Activated T-helper 2 cell treated with anti-CD3 and anti-CD28 coated beads, Interferon-gamma antibody, Interleukin-2, Interleukin-4, amounts not matched to agents 10 μg/mL and 5 μg/mL and 100 μg/mL, durations not matched to agents 14 hours and 24 hours and 36 hours (primary cell): ENCODE data around the gene EYS. TPM values are rescaled to one million over a fixed set of nuclear protein-coding genes. Genes with fewer than 3 reads are reported as not detected.

Experiments
- DNase-seq: peaks from one replicate; pipeline ENCODE4 v3.0.0; 2021; ENCODE audit warnings: low spot score
- H3K27ac Mint-ChIP-seq: one replicate; pipeline ENCODE4 v1.8.0; 2021; ENCODE audit warnings: mixed read lengths
- H3K27me3 Mint-ChIP-seq: one replicate; pipeline ENCODE4 v1.8.0; 2021; ENCODE audit warnings: low read depth, mixed read lengths
- H3K36me3 Mint-ChIP-seq: one replicate; pipeline ENCODE4 v1.8.0; 2021; ENCODE audit warnings: low read depth, mixed read lengths
- H3K4me1 Mint-ChIP-seq: one replicate; pipeline ENCODE4 v1.8.0; 2021; ENCODE audit warnings: low read depth, mixed read lengths
- H3K4me3 Mint-ChIP-seq: one replicate; pipeline ENCODE4 v1.8.0; 2021; ENCODE audit warnings: low read depth, mild to moderate bottlenecking, moderate library complexity, mixed read lengths
- H3K9me3 Mint-ChIP-seq: one replicate; pipeline ENCODE4 v1.8.0; 2021; ENCODE audit warnings: mixed read lengths
- intact Hi-C: fragments of 100-400 bp; cut with micrococcal nuclease; formaldehyde crosslinking; loops from one replicate; pipeline ENCODE4 v1.15.1; 2023
- total RNA-seq: library from RNA; stranded (reverse); gene quantifications from 2 replicates; pipeline ENCODE4 v1.2.3, GENCODE V29; 2022

EYS gene
- total RNA-seq, 1 donor from 2014 or later, result not detected

DNA sequence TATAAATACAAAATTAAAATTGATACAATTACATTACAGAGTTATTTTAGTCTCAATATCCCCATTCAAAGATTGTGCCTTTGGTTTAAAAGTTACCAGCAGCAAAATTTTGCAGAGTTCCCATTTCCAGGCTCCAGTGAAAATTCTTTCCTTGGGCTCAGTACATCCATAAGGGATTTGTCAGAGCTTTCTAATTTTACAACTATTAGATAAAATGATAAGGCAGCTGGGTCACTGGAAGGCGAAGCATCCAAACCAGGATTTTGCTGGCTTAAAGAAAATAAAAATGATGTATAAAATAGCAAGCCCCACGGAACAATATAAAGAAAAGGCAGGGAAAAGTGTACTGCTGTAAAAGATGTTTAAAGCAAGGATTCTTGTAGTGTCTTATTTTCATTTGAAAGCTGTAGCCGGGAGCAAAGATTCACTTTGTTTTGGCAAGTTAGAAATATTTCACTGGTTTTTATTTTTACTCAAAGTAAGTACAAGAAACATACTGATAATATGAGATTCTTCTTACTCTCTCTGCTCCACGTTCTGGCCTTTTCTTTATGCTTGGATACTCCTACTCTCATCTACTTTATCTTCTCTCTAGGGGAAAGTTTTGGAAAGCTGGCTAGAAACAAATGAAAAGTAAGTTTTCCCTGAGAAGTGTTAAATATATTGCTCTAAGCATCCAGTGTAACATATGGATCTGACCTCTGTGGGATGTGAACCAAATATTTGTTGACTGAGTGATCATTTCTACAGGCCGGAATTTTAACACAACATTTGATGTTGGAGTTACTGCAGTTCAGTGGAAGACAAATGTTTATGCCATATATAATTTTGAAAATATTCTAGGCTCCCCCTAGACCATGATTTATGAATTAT, 1583.0 kb downstream of the EYS start:
- Mint-ChIP-seq H3K36me3 (no peaks in the 10 kb centered on the region), H3K27ac (no peak overlapping the region), H3K27me3 (no peaks in the 10 kb centered on the region), H3K4me1 (no peaks in the 10 kb centered on the region), H3K9me3 (peaks cover 17% of the 10 kb centered on the region), H3K4me3 (no peak overlapping the region)
- intact Hi-C loops, result no loop called here
- no peak for DNase-seq

GRCh38 chr6:64122712-64123375, 1584.2 kb downstream of the EYS start:
- Mint-ChIP-seq H3K4me1 (no peaks in the 10 kb centered on the region), H3K9me3 (peaks cover 17% of the 10 kb centered on the region), H3K36me3 (no peaks in the 10 kb centered on the region), H3K27ac (no peak overlapping the region), H3K27me3 (no peaks in the 10 kb centered on the region), H3K4me3 (no peak overlapping the region)
- DNase-seq, result no peak
- intact Hi-C loops, result no loop called here

- no peaks in the 10 kb centered on the region for H3K27me3 Mint-ChIP-seq
- H3K4me1 Mint-ChIP-seq, result no peaks in the 10 kb centered on the region
- H3K36me3 Mint-ChIP-seq, result no peaks in the 10 kb centered on the region
- H3K9me3 Mint-ChIP-seq, result peaks cover 14% of the 10 kb centered on the region
- no peak for DNase-seq
- intact Hi-C loops, result no loop called here
- no peak overlapping the region for H3K27ac Mint-ChIP-seq
- H3K4me3 Mint-ChIP-seq, result no peak overlapping the region
These were observed 1585.9 kb downstream of the EYS start for GRCh38 chr6:64121011-64121565.

DNA sequence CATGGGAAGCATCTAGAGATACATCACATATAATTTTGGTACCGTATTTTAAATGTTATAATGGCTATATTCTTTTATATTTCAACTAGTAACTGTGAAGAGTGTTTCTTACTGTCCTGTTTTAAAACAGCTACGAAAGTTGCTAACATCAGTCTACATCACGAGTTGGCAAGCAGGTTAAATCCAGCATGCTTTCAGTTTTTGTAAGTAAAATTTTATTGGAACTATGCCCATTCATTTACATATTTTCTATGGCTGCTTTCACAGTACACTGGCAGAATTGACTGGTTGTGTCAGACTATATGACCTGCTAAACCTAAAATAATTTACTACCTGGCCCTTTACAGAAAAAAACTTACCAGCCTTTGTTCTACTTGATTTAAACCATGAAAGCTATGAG, 1593.3 kb downstream of the EYS start:
- Mint-ChIP-seq H3K27ac (no peak overlapping the region), H3K9me3 (peaks cover 9% of the 10 kb centered on the region), H3K4me1 (no peaks in the 10 kb centered on the region), H3K36me3 (no peaks in the 10 kb centered on the region), H3K4me3 (no peak overlapping the region), H3K27me3 (no peaks in the 10 kb centered on the region)
- DNase-seq, result no peak
- intact Hi-C loops, result no loop called here

GRCh38 chr6:64104051-64104450, 1603.0 kb downstream of the EYS start:
- Mint-ChIP-seq H3K4me3 (no peak overlapping the region), H3K4me1 (no peaks in the 10 kb centered on the region)

DNA sequence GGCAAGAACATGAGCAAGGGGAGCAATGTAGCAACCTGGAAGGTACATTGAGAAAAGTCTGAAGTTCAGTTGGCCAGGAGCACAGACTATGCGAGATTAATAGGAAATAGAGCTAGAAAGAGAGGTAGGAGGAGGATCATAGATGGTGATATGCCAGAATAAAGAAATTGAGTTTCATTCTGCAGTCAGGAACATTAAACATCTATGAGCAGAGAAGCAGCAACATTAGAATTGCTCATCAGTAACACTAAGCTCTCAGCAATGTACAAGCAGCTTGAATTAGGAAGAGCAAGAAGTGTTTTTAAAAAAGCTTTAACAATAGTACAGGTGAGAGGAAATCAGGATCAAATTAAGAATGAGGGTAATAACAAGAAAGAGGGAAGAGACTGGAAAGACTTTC, 1603.5 kb downstream of the EYS start:
- intact Hi-C loops, result no loop called here
- peaks cover 10% of the 10 kb centered on the region for H3K9me3 Mint-ChIP-seq
- no peaks in the 10 kb centered on the region for H3K27me3 Mint-ChIP-seq
- no peaks in the 10 kb centered on the region for H3K4me1 Mint-ChIP-seq
- no peak overlapping the region for H3K4me3 Mint-ChIP-seq
- no peak overlapping the region for H3K27ac Mint-ChIP-seq
- no peaks in the 10 kb centered on the region for H3K36me3 Mint-ChIP-seq
- no peak for DNase-seq

More at GRCh38 chr6:64104051-64104450, 1603.0 kb downstream of the EYS start:
- H3K9me3 Mint-ChIP-seq, result peaks cover 10% of the 10 kb centered on the region
- no peaks in the 10 kb centered on the region for H3K36me3 Mint-ChIP-seq
- no peak overlapping the region for H3K27ac Mint-ChIP-seq
- no peaks in the 10 kb centered on the region for H3K27me3 Mint-ChIP-seq
- intact Hi-C loops, result no loop called here
- DNase-seq, result no peak

DNA sequence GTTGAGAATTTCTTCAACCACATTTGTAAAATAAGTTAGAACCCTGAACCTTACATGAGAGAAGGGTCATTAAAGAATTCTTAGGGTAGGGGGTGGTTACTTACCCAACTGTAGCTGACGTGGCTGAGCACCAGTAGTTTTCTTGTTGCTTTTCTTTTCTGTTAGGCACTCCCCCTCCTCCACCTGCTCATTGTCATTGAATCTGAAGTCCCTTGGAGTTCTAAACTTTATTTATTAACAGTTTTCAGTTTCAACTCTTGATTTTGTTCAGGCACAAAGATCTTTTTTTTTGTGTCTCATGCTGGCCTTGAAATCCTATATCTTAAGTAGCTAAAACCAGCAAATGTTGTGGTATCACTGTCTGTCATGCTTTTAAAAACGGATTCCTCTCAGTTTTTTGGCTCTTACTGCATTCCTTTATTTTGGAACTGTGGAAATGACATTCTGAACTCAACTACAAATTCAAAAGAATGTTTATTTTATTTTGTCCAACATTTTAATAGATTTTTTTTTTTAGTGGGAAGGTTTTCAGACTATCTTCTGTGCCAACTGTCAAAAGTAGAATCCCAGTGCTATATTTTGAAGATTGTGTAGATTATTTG, 1606.2 kb downstream of the EYS start:
- intact Hi-C loops, result no loop called here

DNA sequence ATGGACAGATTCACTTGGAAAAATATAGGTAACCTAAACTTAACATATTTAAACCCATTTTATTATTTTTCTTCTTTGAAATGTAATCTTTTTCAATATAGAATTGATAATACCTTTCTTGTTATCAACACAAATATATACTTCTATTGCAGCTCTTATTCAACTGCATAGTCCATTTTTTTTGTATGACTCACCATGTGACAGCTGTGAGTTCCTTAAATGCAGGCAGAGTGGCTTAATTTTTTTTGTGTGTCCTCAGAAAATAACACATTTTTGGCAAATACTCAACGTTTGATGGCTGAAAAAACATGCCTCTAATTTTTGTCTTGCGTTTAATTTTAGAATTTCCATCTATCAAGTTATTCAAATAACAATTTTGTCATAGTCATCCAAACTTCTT, 1616.7 kb downstream of the EYS start:
- intact Hi-C loops, result no loop called here
- no peaks in the 10 kb centered on the region for H3K4me1 Mint-ChIP-seq
- DNase-seq, result no peak
- H3K4me3 Mint-ChIP-seq, result no peak overlapping the region
- no peaks in the 10 kb centered on the region for H3K36me3 Mint-ChIP-seq
- H3K9me3 Mint-ChIP-seq, result peaks cover 27% of the 10 kb centered on the region
- H3K27ac Mint-ChIP-seq, result no peak overlapping the region
- H3K27me3 Mint-ChIP-seq, result no peaks in the 10 kb centered on the region

More for the DNA sequence above, 1606.2 kb downstream of the EYS start:
- Mint-ChIP-seq H3K27me3 (no peaks in the 10 kb centered on the region), H3K4me1 (no peaks in the 10 kb centered on the region), H3K27ac (no peak overlapping the region), H3K36me3 (no peaks in the 10 kb centered on the region), H3K9me3 (peaks cover 9% of the 10 kb centered on the region), H3K4me3 (no peak overlapping the region)
- DNase-seq, result no peak

GRCh38 chr6:64085126-64085525, 1621.9 kb downstream of the EYS start:
- Mint-ChIP-seq H3K36me3 (no peaks in the 10 kb centered on the region), H3K27ac (no peak overlapping the region), H3K4me3 (no peak overlapping the region)

DNA sequence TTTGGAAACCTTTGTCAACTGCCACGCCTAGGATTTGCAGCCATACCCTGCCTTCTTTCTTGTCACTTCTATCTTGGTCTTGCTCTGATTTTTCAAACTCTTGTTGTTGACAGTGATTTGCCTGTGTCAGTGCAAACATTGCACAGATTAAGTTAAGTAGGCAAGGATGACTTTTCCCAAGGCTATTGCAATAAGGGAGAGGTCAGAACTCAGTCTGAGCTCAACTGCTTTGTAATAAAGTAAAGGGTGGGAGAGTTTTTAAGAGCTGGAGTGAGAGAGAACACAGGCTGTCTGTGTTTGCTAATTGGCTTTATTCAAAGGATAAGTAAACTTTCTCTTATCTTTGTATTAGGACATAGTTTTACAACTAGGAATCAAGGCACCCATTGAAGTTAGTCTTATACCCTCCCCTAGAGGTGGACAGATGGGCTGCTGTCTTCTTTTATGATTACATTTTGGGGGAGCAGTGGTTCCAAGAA, 1622.8 kb downstream of the EYS start:
- intact Hi-C loops, result no loop called here

More at GRCh38 chr6:64085126-64085525, 1621.9 kb downstream of the EYS start:
- Mint-ChIP-seq H3K27me3 (no peaks in the 10 kb centered on the region), H3K9me3 (peaks cover 18% of the 10 kb centered on the region), H3K4me1 (no peaks in the 10 kb centered on the region)
- intact Hi-C loops, result no loop called here
- no peak for DNase-seq

DNA sequence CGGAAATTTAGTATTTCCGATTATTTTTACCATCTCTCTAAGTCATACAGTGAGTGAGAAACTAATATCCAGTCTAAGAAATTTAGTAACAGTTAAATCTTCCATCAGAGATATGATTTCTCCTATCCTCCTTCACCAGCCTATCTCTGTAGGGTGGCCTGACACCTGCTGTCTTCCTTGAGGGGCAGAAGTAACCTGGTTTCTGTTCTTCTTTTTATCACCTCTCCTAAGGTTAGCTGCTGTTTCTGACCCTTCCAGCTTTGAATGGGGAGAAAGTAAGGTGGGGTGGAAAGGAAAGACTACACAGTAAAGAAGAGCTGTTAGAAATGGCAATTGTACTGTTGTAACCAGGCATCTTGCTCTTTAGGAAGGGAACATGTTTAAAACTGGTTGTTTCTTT, 1623.8 kb downstream of the EYS start:
- H3K4me3 Mint-ChIP-seq, result no peak overlapping the region
- no peaks in the 10 kb centered on the region for H3K27me3 Mint-ChIP-seq
- H3K36me3 Mint-ChIP-seq, result no peaks in the 10 kb centered on the region

More for the DNA sequence above, 1622.8 kb downstream of the EYS start:
- no peak overlapping the region for H3K4me3 Mint-ChIP-seq
- H3K27me3 Mint-ChIP-seq, result no peaks in the 10 kb centered on the region
- H3K27ac Mint-ChIP-seq, result no peak overlapping the region
- H3K4me1 Mint-ChIP-seq, result no peaks in the 10 kb centered on the region
- no peaks in the 10 kb centered on the region for H3K36me3 Mint-ChIP-seq
- DNase-seq, result no peak
- peaks cover 17% of the 10 kb centered on the region for H3K9me3 Mint-ChIP-seq

GRCh38 chr6:64081453-64081852, 1625.6 kb downstream of the EYS start:
- H3K36me3 Mint-ChIP-seq, result no peaks in the 10 kb centered on the region
- intact Hi-C loops, result no loop called here

More for the DNA sequence above, 1623.8 kb downstream of the EYS start:
- no peak for DNase-seq
- peaks cover 17% of the 10 kb centered on the region for H3K9me3 Mint-ChIP-seq
- H3K27ac Mint-ChIP-seq, result no peak overlapping the region
- intact Hi-C loops, result no loop called here
- H3K4me1 Mint-ChIP-seq, result no peaks in the 10 kb centered on the region

More at GRCh38 chr6:64081453-64081852, 1625.6 kb downstream of the EYS start:
- no peak for DNase-seq
- no peaks in the 10 kb centered on the region for H3K27me3 Mint-ChIP-seq
- no peaks in the 10 kb centered on the region for H3K4me1 Mint-ChIP-seq
- peaks cover 15% of the 10 kb centered on the region for H3K9me3 Mint-ChIP-seq
- no peak overlapping the region for H3K27ac Mint-ChIP-seq
- no peak overlapping the region for H3K4me3 Mint-ChIP-seq
